SK-N-SH (cell line): ENCODE results near the gene BCAT1.

Experiments used
- CTCF ChIP-seq: fragments of 200-600 bp; sonication (generic); IDR thresholded peaks from 2 replicates; pipeline ENCODE4 v1.6.1; 2017; ENCODE audit warnings: antibody characterized with exemption, mild to moderate bottlenecking, moderate library complexity
- EZH2phosphoT487 ChIP-seq: fragments of 200-600 bp; sonication (generic); IDR thresholded peaks from 2 replicates; pipeline ENCODE4 v1.6.1; 2017; ENCODE audit warnings: low read depth, mixed run types, mild to moderate bottlenecking, antibody characterized with exemption, moderate library complexity, borderline replicate concordance
- FOXM1 ChIP-seq: IDR thresholded peaks from 2 replicates; pipeline ENCODE4 v1.4.0; 2012; ENCODE audit warnings: low read depth, mild to moderate bottlenecking
- GABPA ChIP-seq: IDR thresholded peaks from 2 replicates; pipeline ENCODE4 v1.4.0; 2012; ENCODE audit warnings: low read depth, mild to moderate bottlenecking
- MXI1 ChIP-seq: IDR thresholded peaks from 2 replicates; pipeline ENCODE4 v1.6.1; 2012; ENCODE audit warnings: mild to moderate bottlenecking, low read depth, low read length, improper control_type of control experiment
- POLR2AphosphoS5 ChIP-seq: IDR thresholded peaks from 2 replicates; pipeline ENCODE4 v1.6.1; 2012; ENCODE audit warnings: low read depth, low read length
- REST ChIP-seq: IDR thresholded peaks from 2 replicates; pipeline ENCODE4 v1.6.1; 2012; ENCODE audit warnings: mild to moderate bottlenecking, low read depth, low read length, moderate library complexity
- SIN3A ChIP-seq: IDR thresholded peaks from 2 replicates; pipeline ENCODE4 v1.6.1; 2012; ENCODE audit warnings: low read depth, mild to moderate bottlenecking, low read length, moderate library complexity, borderline replicate concordance
- TAF1 ChIP-seq: IDR thresholded peaks from 2 replicates; pipeline ENCODE4 v1.6.1; 2012; ENCODE audit warnings: low read depth, mild to moderate bottlenecking, low read length, moderate library complexity, borderline replicate concordance
- TF ChIP-seq, protein P1 (sequence below): fragments of 150-350 bp; IDR thresholded peaks from 2 replicates; pipeline ENCODE4 v1.6.1; 2017; ENCODE audit warnings: antibody characterized with exemption, low read length, low read depth, borderline replicate concordance

- TF ChIP-seq EZH2phosphoT487 (no peak), POLR2AphosphoS5 (no peak), CTCF (no peak), MXI1 (no peak), REST (no peak), TAF1 (no peak), FOXM1 (no peak), SIN3A (no peak), GABPA (no peak)
- TF ChIP-seq, protein P1, sequence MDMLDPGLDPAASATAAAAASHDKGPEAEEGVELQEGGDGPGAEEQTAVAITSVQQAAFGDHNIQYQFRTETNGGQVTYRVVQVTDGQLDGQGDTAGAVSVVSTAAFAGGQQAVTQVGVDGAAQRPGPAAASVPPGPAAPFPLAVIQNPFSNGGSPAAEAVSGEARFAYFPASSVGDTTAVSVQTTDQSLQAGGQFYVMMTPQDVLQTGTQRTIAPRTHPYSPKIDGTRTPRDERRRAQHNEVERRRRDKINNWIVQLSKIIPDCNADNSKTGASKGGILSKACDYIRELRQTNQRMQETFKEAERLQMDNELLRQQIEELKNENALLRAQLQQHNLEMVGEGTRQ = no peak
Measured at GRCh38 chr12:24872211-24872610, 76.7 kb downstream of the BCAT1 start.
